Esophagus muscularis mucosa (tissue), 4 donors: Measurements from ENCODE around the gene USP20. TPM values are rescaled to one million over a fixed set of nuclear protein-coding genes. Genes with fewer than 3 reads are reported as not detected.

ENCODE experiments used
- DNase-seq: peaks from one replicate; pipeline ENCODE4 v3.0.0-alpha.2; 2017; ENCODE audit errors: extremely low spot score
- H3K27ac ChIP-seq, 4 donors: fragments of 200-600 bp; sonication (generic); replicated peaks in 1 of 4; 1 replicate in 3 of 4; 2 replicates in 1 of 4; pipeline ENCODE4 v1.5.1; 2016 to 2019; ENCODE audit warnings: mild to moderate bottlenecking in 1 of 4
- H3K27me3 ChIP-seq, 4 donors: fragments of 200-600 bp; sonication (generic); one replicate each; pipeline versions ENCODE4 v1.5.1 to v1.6.0; 2016 to 2019
- H3K36me3 ChIP-seq, 4 donors: fragments of 200-600 bp; sonication (generic); one replicate each; pipeline ENCODE4 v1.5.1; 2016 to 2019
- H3K4me1 ChIP-seq, 4 donors: fragments of 200-600 bp; sonication (generic); one replicate each; pipeline ENCODE4 v1.5.1; 2016 to 2019
- H3K4me3 ChIP-seq, 4 donors: fragments of 200-600 bp; sonication (generic); 1 replicate in 2 of 4; 2 replicates in 2 of 4; pipeline ENCODE4 v1.5.1; 2016 to 2019; ENCODE audit warnings: mild to moderate bottlenecking in 4 of 4, moderate library complexity in 1 of 4
- H3K9me3 ChIP-seq, 4 donors: fragments of 200-600 bp; sonication (generic); 1 replicate in 3 of 4; 2 replicates in 1 of 4; pipeline ENCODE4 v1.5.1; 2016 to 2019
- CTCF ChIP-seq, 3 experiments: fragments of 200-600 bp in 2 of 3; fragments of 450-650 bp in 1 of 3; sonication (generic) in 2 of 3; IDR thresholded peaks; one replicate each; pipeline ENCODE4 v1.5.1; 2017 to 2019; ENCODE audit warnings: antibody characterized with exemption in 3 of 3, mild to moderate bottlenecking in 2 of 3, moderate library complexity in 1 of 3
- EP300 ChIP-seq: sonication (generic); formaldehyde crosslinking; IDR thresholded peaks from one replicate; pipeline ENCODE4 v1.6.1; 2017; ENCODE audit warnings: antibody characterized with exemption
- POLR2A ChIP-seq: fragments of 450-650 bp; IDR thresholded peaks from one replicate; pipeline ENCODE4 v1.6.1; 2017; ENCODE audit warnings: antibody characterized with exemption, moderate library complexity, mild to moderate bottlenecking, low read depth
- POLR2AphosphoS5 ChIP-seq, 2 donors: sonication (generic); formaldehyde crosslinking; IDR thresholded peaks; one replicate each; pipeline ENCODE4 v1.6.1; 2017; ENCODE audit warnings: antibody characterized with exemption in 2 of 2
- WGBS: methylation state at CpG from one replicate; pipeline ENCODE4 v1.1.5; 2018; 5-methylcytosine and 5-hydroxymethylcytosine counted together
- intact Hi-C: fragments of 100-400 bp; cut with DNase I; formaldehyde crosslinking; loops from one replicate; pipeline ENCODE4 v1.15.1; 2023
- total RNA-seq, 4 donors: library from RNA; depleted of rRNA; stranded (reverse); fragments of >200 nt; gene quantifications; one replicate each; pipeline versions ENCODE4 v1.1.0 to v1.2.1, GENCODE V29; 2016

Gene USP20
- total RNA-seq, 4 donors from 2014 or later: 31.1 to 45.3 (median 38.7) TPM

DNA sequence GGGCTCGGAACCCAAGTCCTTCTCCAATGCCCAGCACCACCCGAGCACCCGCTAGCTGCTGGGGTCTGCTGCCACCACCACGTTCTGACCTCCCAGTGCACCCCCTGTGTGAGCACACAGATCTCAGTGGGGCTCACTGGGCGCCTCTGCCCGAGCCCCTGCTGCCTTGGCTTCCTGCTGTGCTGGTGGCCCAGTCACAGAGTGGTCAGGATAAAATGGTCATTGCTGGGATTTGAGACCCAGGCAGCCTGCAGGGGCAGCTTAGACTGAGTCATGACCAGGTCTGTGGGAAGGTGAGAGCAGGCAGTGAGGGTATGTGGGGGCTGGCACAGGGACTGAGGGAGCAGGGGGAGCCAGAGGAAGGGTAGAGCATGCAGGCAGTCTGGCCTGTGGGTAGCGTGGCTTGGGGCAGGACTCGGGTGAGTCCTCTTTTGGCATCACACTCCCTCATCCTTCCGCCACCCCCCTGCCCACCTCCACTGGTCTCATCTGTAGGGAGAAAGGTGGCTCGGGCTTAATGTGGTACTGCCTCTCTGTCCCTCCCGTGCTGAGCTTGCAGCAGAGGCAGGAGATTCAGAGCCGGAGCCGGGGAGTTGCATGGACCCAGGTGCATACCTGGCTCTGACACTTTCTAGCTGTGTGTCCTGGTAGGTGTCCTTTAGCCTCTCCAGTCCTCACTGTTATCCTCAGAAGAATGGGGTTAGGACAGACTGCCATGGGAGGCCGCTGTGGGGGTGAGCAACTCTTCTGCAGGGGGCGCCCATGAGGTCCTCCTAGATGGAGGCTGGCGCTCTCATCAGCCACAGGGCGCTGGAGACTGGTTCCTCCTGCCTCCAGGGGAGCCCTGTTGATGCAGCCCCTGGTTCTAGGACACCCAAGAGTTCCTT is 32.1 kb downstream of the USP20 start:
- Histone ChIP-seq H3K36me3 (peaks cover 23 to 82% (median 63%) of the 10 kb centered on the region in 4 donors), H3K4me3 (no peak overlapping the region), H3K27me3 (no peaks in the 10 kb centered on the region), H3K9me3 (no peaks in the 10 kb centered on the region), H3K27ac (no peak overlapping the region), H3K4me1 (no peaks in the 10 kb centered on the region)
- WGBS: 67% methylated on average over 3 of the region's 17 CpGs
- intact Hi-C loops: no loop called here
- DNase-seq: no peak
- no peak for TF ChIP-seq POLR2A
- no peak for TF ChIP-seq CTCF (IDR thresholded peaks at IDR 0.05)
- no peak for TF ChIP-seq EP300
- TF ChIP-seq POLR2AphosphoS5 (IDR thresholded peaks at IDR 0.05): no peak

GRCh38 chr9:129868023-129868871 is 33.0 kb downstream of the USP20 start:
- Histone ChIP-seq H3K27ac (no peak overlapping the region), H3K4me1 (no peaks in the 10 kb centered on the region), H3K36me3 (peaks cover 19 to 74% (median 56%) of the 10 kb centered on the region in 4 donors), H3K4me3 (no peak overlapping the region), H3K27me3 (no peaks in the 10 kb centered on the region), H3K9me3 (no peaks in the 10 kb centered on the region)
- intact Hi-C loops: no loop called here
- TF ChIP-seq EP300 (no peak), POLR2A (no peak), CTCF (IDR thresholded peaks at IDR 0.05) (no peak), POLR2AphosphoS5 (IDR thresholded peaks at IDR 0.05) (no peak)
- 86% methylated on average over 38 of the region's 48 CpGs for WGBS
- no peak for DNase-seq

DNA sequence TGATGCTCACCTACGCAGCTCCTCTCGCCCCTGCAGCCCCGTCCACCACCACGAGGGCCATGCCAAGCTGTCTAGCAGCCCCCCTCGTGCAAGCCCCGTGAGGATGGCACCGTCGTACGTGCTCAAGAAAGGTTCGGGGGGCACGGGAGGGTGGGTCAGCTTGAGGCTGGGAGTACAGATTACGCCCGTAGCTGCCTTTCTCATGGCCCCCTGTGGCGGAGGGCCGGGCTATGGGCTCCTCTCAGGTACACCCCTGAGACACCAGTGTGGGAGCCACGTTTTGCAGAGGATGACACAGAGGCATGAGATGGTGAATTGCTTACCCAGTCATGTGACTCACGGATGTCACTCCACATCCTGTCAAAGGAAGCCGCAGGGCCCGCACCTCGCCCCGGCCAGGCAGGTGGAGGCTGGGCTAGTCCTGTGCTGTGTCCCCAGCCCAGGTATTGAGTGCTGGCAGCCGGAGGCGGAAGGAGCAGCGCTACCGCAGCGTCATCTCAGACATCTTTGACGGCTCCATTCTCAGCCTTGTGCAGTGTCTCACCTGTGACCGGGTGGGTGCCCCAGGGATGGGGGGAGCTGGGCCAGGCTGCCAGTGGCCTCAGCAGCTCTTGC is 33.7 kb downstream of the USP20 start:
- 90% methylated on average over 15 of the region's 28 CpGs for WGBS
- TF ChIP-seq EP300 (no peak), POLR2AphosphoS5 (IDR thresholded peaks at IDR 0.05) (no peak), POLR2A (no peak), CTCF (IDR thresholded peaks at IDR 0.05) (no peak)
- Histone ChIP-seq H3K4me3 (no peak overlapping the region), H3K4me1 (no peaks in the 10 kb centered on the region), H3K27me3 (no peaks in the 10 kb centered on the region), H3K27ac (no peak overlapping the region), H3K9me3 (no peaks in the 10 kb centered on the region), H3K36me3 (peaks cover 23 to 68% (median 55%) of the 10 kb centered on the region in 4 donors)
- no peak for DNase-seq
- intact Hi-C loops: no loop called here

- Histone ChIP-seq H3K27ac (no peak overlapping the region), H3K27me3 (no peaks in the 10 kb centered on the region), H3K4me3 (no peak overlapping the region), H3K9me3 (no peaks in the 10 kb centered on the region), H3K4me1 (no peaks in the 10 kb centered on the region), H3K36me3 (peaks cover 32 to 62% (median 56%) of the 10 kb centered on the region in 4 donors)
- TF ChIP-seq POLR2A (no peak), EP300 (no peak), POLR2AphosphoS5 (IDR thresholded peaks at IDR 0.05) (no peak), CTCF (IDR thresholded peaks at IDR 0.05) (no peak)
- intact Hi-C loops: no loop called here
- no peak for DNase-seq
- WGBS: 92% methylated on average over 12 of the region's 24 CpGs
Measured at GRCh38 chr9:129869585-129870501, 34.6 kb downstream of the USP20 start.
